T-helper 2 cell treated with Interferon-gamma antibody and Interleukin-4, amounts not matched to agents 100 ng/mL and 5 ng/mL, for 36 hours (primary cell): ENCODE measurements around the gene TPM2. TPM values are rescaled to one million over a fixed set of nuclear protein-coding genes. Genes with fewer than 3 reads are reported as not detected.

Source experiments
- intact Hi-C: fragments of 100-400 bp; cut with micrococcal nuclease; formaldehyde crosslinking; loops from one replicate; pipeline ENCODE4 v1.15.1; 2023
- total RNA-seq: library from RNA; stranded (reverse); gene quantifications from 2 replicates; pipeline ENCODE4 v1.2.3, GENCODE V29; 2022

Gene TPM2
- total RNA-seq, 1 donor from 2014 or later: 5.9 TPM

DNA sequence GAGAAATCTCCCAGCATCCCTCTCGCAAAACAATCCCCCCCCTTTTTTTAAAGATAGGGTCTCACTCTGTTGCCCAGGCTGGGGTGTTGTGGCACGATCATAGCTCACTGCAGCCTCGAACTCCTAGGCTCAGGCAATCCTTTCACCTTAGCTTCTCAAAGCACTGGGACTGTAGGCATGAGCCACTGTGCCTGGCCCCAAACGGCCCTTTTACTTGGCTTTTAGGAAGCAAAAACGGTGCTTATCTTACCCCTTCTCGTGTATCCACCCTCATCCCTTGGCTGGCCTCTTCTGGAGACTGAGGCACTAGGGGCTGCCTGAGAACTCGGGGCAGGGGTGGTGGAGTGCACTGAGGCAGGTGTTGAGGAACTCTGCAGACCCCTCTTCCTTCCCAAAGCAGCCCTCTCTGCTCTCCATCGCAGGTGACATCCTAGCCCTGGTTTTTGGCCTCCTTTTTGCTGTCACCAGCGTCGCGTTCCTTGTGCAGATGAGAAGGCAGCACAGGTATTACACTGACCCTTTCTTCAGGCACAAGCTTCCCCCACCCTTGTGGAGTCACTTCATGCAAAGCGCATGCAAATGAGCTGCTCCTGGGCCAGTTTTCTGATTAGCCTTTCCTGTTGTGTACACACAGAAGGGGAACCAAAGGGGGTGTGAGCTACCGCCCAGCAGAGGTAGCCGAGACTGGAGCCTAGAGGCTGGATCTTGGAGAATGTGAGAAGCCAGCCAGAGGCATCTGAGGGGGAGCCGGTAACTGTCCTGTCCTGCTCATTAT is 9.2 kb downstream of the TPM2 start:
- intact Hi-C loops: no loop called here

DNA sequence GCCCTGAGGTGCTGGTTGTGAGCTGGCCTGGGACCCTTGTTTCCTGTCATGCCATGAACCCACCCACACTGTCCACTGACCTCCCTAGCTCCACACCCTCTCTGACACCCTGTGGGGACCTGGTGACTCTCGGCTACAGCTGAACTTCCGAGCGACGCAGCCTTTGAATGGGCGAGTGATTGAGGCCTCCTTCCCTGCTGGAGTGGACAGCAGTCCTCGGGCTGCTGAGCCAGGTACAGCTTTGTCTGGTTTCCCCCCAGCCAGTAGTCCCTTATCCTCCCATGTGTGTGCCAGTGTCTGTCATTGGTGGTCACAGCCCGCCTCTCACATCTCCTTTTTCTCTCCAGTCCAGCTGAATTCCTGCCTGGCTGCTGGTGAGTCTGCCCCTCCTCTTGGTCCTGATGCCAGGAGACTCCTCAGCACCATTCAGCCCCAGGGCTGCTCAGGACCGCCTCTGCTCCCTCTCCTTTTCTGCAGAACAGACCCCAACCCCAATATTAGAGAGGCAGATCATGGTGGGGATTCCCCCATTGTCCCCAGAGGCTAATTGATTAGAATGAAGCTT is 9.9 kb downstream of the TPM2 start:
- intact Hi-C loops: no loop called here

- intact Hi-C loops: no loop called here
Measured at GRCh38 chr9:35679091-35679490, 10.6 kb downstream of the TPM2 start.

DNA sequence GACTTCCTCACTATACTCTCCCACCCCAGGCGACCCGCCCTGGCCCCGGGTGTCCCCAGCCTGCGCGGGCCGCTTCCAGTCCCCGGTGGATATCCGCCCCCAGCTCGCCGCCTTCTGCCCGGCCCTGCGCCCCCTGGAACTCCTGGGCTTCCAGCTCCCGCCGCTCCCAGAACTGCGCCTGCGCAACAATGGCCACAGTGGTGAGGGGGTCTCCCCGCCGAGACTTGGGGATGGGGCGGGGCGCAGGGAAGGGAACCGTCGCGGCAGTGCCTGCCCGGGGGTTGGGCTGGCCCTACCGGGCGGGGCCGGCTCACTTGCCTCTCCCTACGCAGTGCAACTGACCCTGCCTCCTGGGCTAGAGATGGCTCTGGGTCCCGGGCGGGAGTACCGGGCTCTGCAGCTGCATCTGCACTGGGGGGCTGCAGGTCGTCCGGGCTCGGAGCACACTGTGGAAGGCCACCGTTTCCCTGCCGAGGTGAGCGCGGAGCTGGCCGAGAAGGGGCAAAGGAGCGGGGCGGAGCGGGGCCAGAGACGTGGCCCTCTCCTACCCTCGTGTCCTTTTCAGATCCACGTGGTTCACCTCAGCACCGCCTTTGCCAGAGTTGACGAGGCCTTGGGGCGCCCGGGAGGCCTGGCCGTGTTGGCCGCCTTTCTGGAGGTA is 13.9 kb downstream of the TPM2 start:
- intact Hi-C loops: no loop called here

- intact Hi-C loops: no loop called here
Measured at GRCh38 chr9:35675204-35675603, 14.5 kb downstream of the TPM2 start.

DNA sequence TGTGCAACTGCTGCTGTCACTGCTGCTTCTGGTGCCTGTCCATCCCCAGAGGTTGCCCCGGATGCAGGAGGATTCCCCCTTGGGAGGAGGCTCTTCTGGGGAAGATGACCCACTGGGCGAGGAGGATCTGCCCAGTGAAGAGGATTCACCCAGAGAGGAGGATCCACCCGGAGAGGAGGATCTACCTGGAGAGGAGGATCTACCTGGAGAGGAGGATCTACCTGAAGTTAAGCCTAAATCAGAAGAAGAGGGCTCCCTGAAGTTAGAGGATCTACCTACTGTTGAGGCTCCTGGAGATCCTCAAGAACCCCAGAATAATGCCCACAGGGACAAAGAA is 15.7 kb downstream of the TPM2 start:
- intact Hi-C loops: no loop called here

DNA sequence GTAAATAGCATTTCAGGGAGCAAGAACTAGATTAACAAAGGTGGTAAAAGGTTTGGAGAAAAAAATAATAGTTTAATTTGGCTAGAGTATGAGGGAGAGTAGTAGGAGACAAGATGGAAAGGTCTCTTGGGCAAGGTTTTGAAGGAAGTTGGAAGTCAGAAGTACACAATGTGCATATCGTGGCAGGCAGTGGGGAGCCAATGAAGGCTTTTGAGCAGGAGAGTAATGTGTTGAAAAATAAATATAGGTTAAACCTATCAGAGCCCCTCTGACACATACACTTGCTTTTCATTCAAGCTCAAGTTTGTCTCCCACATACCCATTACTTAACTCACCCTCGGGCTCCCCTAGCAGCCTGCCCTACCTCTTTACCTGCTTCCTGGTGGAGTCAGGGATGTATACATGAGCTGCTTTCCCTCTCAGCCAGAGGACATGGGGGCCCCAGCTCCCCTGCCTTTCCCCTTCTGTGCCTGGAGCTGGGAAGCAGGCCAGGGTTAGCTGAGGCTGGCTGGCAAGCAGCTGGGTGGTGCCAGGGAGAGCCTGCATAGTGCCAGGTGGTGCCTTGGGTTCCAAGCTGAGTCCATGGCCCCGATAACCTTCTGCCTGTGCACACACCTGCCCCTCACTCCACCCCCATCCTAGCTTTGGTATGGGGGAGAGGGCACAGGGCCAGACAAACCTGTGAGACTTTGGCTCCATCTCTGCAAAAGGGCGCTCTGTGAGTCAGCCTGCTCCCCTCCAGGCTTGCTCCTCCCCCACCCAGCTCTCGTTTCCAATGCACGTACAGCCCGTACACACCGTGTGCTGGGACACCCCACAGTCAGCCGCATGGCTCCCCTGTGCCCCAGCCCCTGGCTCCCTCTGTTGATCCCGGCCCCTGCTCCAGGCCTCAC is 16.3 kb downstream of the TPM2 start, which contains the start of gene CA9:
TSS of gene CA9 (plus strand) at position 797 of the 893 bp plus-strand sequence. CDS start at position 829, 32 bp downstream.
- intact Hi-C loops: no loop called here

DNA sequence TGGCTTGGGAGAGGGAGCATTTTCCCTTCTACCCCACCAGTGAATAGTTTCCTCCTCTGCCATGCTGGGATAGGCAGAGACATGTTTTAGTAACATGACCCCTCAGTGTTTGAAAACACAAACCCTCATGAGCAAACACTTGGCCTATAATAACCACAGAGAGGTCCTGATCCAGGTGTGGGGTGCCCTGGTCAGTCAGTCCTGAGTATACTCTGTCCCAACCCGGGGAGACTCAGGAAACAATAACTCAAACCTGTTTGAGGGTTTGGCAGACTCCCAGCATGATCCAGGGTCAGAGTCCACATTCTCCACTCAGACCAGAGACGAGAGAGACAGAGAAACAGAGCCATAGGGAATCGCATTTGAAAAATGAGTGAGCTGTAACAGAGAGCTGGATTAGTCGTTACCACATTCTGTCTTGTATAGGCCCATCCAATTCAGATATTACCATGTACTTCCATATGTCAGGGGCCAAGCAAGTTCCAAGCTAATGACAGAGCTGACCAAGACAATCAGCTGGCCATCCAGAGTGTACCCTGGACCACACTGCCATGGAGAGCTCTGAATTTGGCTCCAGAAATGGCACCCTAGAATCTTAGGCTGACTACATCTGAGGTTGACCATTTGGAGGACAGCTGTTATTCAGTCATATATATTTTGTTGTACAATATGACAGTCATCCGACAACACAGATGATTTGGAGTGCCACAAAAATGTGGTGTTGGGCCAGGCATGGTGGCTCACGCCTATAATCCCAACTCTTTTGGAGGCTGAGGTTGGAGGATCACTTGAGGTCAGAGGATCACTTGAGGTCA is 20.2 kb downstream of the TPM2 start:
- intact Hi-C loops: no loop called here

GRCh38 chr9:35667939-35668338 is 21.8 kb downstream of the TPM2 start:
- intact Hi-C loops: no loop called here

DNA sequence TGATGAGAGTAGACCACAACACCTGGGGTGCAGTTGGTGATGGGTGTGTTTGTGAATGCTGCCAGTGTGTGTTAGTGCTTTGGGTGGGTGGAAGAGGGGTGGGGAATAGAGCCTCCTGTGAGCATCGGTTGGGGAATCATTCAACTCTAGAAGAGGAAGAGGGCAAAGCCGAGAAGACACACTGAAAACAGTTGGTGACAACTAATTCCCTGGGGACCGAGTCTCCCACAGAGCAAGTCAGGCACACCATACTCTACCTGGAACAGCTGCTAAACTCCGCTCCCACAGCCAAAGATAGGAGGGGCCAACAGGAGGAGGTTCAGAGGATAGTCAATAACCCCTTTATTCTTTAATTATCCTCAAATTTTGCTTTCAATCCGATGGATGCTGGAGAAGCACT is 23.2 kb downstream of the TPM2 start:
- intact Hi-C loops: no loop called here

GRCh38 chr9:35666045-35666444 is 23.7 kb downstream of the TPM2 start:
- intact Hi-C loops: no loop called here

DNA sequence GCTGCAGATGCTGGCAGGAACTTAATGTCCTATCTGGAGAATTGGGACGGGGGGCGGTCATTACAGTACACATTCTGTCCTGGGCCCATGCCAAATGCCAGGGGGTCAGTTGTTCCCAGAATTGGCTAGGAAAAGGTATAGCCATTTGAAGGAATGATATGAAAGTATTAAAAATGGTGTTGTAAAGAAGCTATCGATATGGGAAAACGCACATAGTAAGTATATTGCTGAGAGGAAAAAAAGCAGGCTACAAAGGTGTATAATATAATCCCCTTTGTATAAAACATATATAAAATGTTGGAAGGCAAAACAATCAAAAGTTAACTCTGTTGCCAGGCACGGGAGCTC is 24.3 kb downstream of the TPM2 start:
- intact Hi-C loops: no loop called here

- intact Hi-C loops: no loop called here
Measured at GRCh38 chr9:35664531-35665470, 24.9 kb downstream of the TPM2 start, which contains the start of gene ARHGEF39. Gene ARHGEF39 (minus strand): TSS chr9:35665195. CDS start chr9:35665169, 26 bp downstream.

DNA sequence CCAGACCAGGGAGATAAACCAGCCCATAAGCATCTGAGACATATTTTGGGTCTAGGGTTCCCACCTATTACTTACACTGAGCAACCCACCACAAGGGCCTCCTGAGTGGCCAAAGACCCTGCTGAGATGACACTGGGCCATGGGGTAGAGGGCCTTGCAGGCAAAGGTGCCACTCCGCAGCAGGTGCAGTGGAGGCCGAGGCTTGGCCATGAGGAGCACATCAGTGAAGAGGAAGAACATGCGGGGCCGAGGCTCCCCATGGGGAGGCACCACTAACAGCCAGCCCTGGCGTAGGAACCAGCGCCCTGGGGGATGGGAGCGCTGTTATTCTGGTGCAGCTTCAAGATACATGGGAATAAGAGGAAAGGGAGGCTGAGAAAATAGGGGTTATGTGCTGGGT is 27.3 kb downstream of the TPM2 start:
- intact Hi-C loops: no loop called here

DNA sequence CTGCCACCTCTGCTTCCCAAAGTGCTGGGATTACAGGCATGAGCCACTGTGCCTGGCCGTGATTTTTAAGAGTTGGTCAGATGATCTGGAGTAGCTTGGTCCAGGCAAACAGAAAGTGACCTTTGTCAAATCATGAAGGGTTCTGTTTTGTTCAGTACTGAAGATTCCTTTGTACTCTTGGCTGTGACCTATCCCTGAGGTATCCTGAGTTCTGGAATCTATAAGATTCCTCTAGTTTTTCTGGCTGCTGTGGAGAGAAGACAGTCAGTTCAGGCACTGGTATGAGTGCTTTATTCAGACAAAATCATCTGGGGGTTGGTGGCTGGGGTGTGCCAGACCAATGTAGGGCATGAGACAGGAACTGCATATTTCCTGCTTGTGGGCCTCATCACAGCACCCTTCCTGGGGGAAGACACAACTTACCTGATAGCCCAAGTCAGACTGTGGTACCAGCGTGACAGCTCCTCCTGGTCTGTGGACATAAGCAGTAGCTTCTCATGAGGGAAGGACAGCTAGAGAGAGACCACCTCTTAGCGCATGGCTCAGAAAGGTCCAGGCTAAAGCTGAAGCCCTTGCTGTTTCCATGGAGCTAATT is 27.9 kb downstream of the TPM2 start:
- intact Hi-C loops: no loop called here

- intact Hi-C loops: no loop called here
Measured at GRCh38 chr9:35660966-35661415, 28.7 kb downstream of the TPM2 start.

DNA sequence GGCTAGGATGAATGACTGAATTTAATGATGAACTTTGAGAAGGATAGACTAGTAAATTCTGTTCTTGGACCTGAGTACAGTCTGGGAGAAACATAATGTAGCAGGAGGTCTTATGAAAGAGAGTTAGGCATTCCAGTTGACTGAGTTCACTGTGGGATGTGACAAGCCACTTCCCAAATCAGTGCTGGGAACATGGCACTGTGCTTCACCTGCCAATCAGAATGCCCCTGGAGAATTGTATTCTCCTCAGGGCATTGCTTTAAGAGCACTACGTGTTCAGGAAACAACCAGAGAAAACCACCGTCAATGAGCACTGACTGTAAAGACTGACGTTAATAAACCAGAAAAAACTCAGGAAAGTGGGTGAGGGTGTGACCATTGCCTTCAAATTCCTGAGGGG is 30.4 kb downstream of the TPM2 start:
- intact Hi-C loops: loop anchor here (2.0 to 5.0 kb wide), 2 partner anchors 37 to 542 kb away; partner anchors contain the start of gene ATOSB

- intact Hi-C loops: loop anchor here (1.0 to 5.0 kb wide), 4 partner anchors 38 to 542 kb away; partner anchors contain the start of genes ATOSB, CREB3 and TLN1
Measured at GRCh38 chr9:35658968-35659220, 30.8 kb downstream of the TPM2 start.
